KMS-11 (cell line): ENCODE data around the gene LUZP2.

Experiments
- H2AFZ ChIP-seq: fragments of 200-600 bp; sonication (generic); 2 replicates; pipeline ENCODE4 v1.6.1; 2016; ENCODE audit warnings: antibody characterized with exemption, mixed run types, low read depth
- H3K27ac ChIP-seq: fragments of 200-600 bp; sonication (generic); 2 replicates; pipeline ENCODE4 v1.6.1; 2016; ENCODE audit warnings: mild to moderate bottlenecking, mixed run types
- H3K27me3 ChIP-seq: fragments of 200-600 bp; sonication (generic); 2 replicates; pipeline ENCODE4 v1.6.1; 2017; ENCODE audit warnings: mild to moderate bottlenecking, low read depth, mixed run types, moderate library complexity; ENCODE audit not compliant: insufficient read depth
- H3K36me3 ChIP-seq: fragments of 200-600 bp; sonication (generic); 2 replicates; pipeline ENCODE4 v1.6.1; 2017; ENCODE audit warnings: mild to moderate bottlenecking, mixed run types; ENCODE audit not compliant: insufficient read depth
- H3K4me1 ChIP-seq: fragments of 200-600 bp; sonication (generic); 2 replicates; pipeline ENCODE4 v1.6.1; 2016; ENCODE audit warnings: mild to moderate bottlenecking, low read depth, mixed run types; ENCODE audit not compliant: poor library complexity, severe bottlenecking
- H3K4me2 ChIP-seq: fragments of 200-600 bp; sonication (generic); 2 replicates; pipeline ENCODE4 v1.7.0; 2016; ENCODE audit warnings: mild to moderate bottlenecking, mixed run types
- H3K4me3 ChIP-seq: fragments of 200-600 bp; sonication (generic); IDR thresholded peaks from 2 replicates; pipeline ENCODE4 v1.6.1; 2017; ENCODE audit warnings: low read depth, low read length, mixed read lengths; ENCODE audit not compliant: insufficient read depth
- H3K79me2 ChIP-seq: fragments of 200-600 bp; sonication (generic); 2 replicates; pipeline ENCODE4 v1.6.1; 2016; ENCODE audit warnings: low read depth, mixed run types; ENCODE audit not compliant: insufficient read depth
- H3K9ac ChIP-seq: fragments of 200-600 bp; sonication (generic); 2 replicates; pipeline ENCODE4 v1.6.1; 2016; ENCODE audit warnings: mild to moderate bottlenecking, mixed run types
- H4K20me1 ChIP-seq: fragments of 200-600 bp; sonication (generic); 2 replicates; pipeline ENCODE4 v1.6.1; 2016; ENCODE audit warnings: mild to moderate bottlenecking, mixed run types; ENCODE audit not compliant: insufficient read depth
- CTCF ChIP-seq: fragments of 200-600 bp; sonication (generic); conservative IDR thresholded peaks from 2 replicates; pipeline ENCODE4 v1.6.1; 2017; ENCODE audit warnings: low read depth, mild to moderate bottlenecking, antibody characterized with exemption, low read length, moderate library complexity, mixed read lengths

Gene LUZP2

GRCh38 chr11:24837112-24837511, 340.3 kb downstream of the LUZP2 start:
- Histone ChIP-seq H3K4me3 (no peak overlapping the region), H3K4me1 (no peaks in the 10 kb centered on the region), H3K36me3 (no peaks in the 10 kb centered on the region), H4K20me1 (no peaks in the 10 kb centered on the region), H2AFZ (no peak overlapping the region), H3K27ac (no peak overlapping the region), H3K27me3 (no peaks in the 10 kb centered on the region), H3K79me2 (no peaks in the 10 kb centered on the region), H3K9ac (no peak overlapping the region), H3K4me2 (no peak overlapping the region)
- TF ChIP-seq CTCF, result no peak

- no peak overlapping the region for H3K27ac ChIP-seq
- H3K79me2 ChIP-seq, result no peaks in the 10 kb centered on the region
- no peaks in the 10 kb centered on the region for H3K27me3 ChIP-seq
- no peak overlapping the region for H2AFZ ChIP-seq
- H3K4me1 ChIP-seq, result no peaks in the 10 kb centered on the region
- no peak overlapping the region for H3K4me3 ChIP-seq
- no peak overlapping the region for H3K9ac ChIP-seq
- H3K36me3 ChIP-seq, result no peaks in the 10 kb centered on the region
- no peak for TF ChIP-seq CTCF
- H3K4me2 ChIP-seq, result no peak overlapping the region
- H4K20me1 ChIP-seq, result no peaks in the 10 kb centered on the region
Measured at GRCh38 chr11:24842308-24842707, 345.5 kb downstream of the LUZP2 start.

GRCh38 chr11:24844406-24844805, 347.6 kb downstream of the LUZP2 start:
- H3K36me3 ChIP-seq, result no peaks in the 10 kb centered on the region
- no peaks in the 10 kb centered on the region for H3K79me2 ChIP-seq
- H3K4me3 ChIP-seq, result no peak overlapping the region
- H3K27ac ChIP-seq, result no peak overlapping the region
- no peak overlapping the region for H2AFZ ChIP-seq
- H3K4me2 ChIP-seq, result no peak overlapping the region
- H3K4me1 ChIP-seq, result no peaks in the 10 kb centered on the region
- H4K20me1 ChIP-seq, result no peaks in the 10 kb centered on the region
- TF ChIP-seq CTCF, result no peak
- no peak overlapping the region for H3K9ac ChIP-seq
- H3K27me3 ChIP-seq, result no peaks in the 10 kb centered on the region

GRCh38 chr11:24848857-24849256, 352.0 kb downstream of the LUZP2 start:
- no peak overlapping the region for H3K9ac ChIP-seq
- no peak for TF ChIP-seq CTCF
- H4K20me1 ChIP-seq, result no peaks in the 10 kb centered on the region
- H3K79me2 ChIP-seq, result no peaks in the 10 kb centered on the region
- no peaks in the 10 kb centered on the region for H3K4me1 ChIP-seq
- no peaks in the 10 kb centered on the region for H3K27me3 ChIP-seq
- H3K27ac ChIP-seq, result no peak overlapping the region
- no peaks in the 10 kb centered on the region for H3K36me3 ChIP-seq
- no peak overlapping the region for H3K4me3 ChIP-seq
- no peak overlapping the region for H3K4me2 ChIP-seq
- no peak overlapping the region for H2AFZ ChIP-seq

- Histone ChIP-seq H3K27ac (no peak overlapping the region), H3K4me3 (no peak overlapping the region), H3K79me2 (no peaks in the 10 kb centered on the region), H4K20me1 (no peaks in the 10 kb centered on the region), H3K9ac (no peak overlapping the region), H3K4me1 (no peaks in the 10 kb centered on the region), H3K36me3 (no peaks in the 10 kb centered on the region), H2AFZ (no peak overlapping the region), H3K27me3 (no peaks in the 10 kb centered on the region), H3K4me2 (no peak overlapping the region)
- no peak for TF ChIP-seq CTCF
Measured at GRCh38 chr11:24855951-24856350, 359.1 kb downstream of the LUZP2 start.
